Epithelial cell of esophagus (primary cell): ENCODE results near the gene MPL.
A peak's percentile ranks its signal among the peaks of the same experiment; 100 is the strongest.

Experiments
- DNase-seq: peaks from one replicate; pipeline ENCODE4 v3.0.0; 2010; ENCODE audit warnings: low read depth
- H3K4me3 ChIP-seq: 2 replicates; pipeline ENCODE4 v1.5.1; 2011; ENCODE audit warnings: mild to moderate bottlenecking, low read length, control low read depth
- TF ChIP-seq, protein P1 (sequence below): IDR thresholded peaks from 2 replicates; pipeline ENCODE4 v1.5.1; 2011; ENCODE audit warnings: low read depth, mild to moderate bottlenecking, low read length, control low read depth, inconsistent platforms; ENCODE audit not compliant: insufficient read depth; ENCODE audit errors: missing control alignments

The MPL gene

GRCh38 chr1:43322506-43322905, 15.1 kb upstream of the MPL start:
- TF ChIP-seq, protein P1, sequence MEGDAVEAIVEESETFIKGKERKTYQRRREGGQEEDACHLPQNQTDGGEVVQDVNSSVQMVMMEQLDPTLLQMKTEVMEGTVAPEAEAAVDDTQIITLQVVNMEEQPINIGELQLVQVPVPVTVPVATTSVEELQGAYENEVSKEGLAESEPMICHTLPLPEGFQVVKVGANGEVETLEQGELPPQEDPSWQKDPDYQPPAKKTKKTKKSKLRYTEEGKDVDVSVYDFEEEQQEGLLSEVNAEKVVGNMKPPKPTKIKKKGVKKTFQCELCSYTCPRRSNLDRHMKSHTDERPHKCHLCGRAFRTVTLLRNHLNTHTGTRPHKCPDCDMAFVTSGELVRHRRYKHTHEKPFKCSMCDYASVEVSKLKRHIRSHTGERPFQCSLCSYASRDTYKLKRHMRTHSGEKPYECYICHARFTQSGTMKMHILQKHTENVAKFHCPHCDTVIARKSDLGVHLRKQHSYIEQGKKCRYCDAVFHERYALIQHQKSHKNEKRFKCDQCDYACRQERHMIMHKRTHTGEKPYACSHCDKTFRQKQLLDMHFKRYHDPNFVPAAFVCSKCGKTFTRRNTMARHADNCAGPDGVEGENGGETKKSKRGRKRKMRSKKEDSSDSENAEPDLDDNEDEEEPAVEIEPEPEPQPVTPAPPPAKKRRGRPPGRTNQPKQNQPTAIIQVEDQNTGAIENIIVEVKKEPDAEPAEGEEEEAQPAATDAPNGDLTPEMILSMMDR, result no peak
- H3K4me3 ChIP-seq, result no peak overlapping the region
- DNase-seq, result no peak

- no peak for DNase-seq
- no peak overlapping the region for H3K4me3 ChIP-seq
- TF ChIP-seq, protein P1, result no peak
Observed at GRCh38 chr1:43324810-43325209, 12.8 kb upstream of the MPL start.

DNA sequence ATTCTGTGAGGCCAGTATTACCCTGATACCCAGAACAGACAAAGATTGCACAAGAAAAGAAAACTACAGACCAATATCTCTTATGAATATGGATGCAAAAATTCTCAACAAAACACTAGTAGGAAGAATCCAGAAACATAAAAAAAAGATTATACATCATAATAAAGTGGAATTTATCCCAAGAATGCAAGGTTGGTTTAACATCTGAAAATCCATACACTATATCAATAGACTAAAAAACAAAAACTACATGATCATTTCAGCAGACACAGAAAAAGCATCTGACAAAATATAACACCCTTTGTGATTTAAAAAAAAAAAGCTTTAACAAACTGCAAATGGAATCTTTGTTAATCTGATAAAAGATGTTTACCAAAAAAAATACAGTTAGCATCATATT, 12.2 kb upstream of the MPL start:
- TF ChIP-seq, protein P1, result no peak
- no peak overlapping the region for H3K4me3 ChIP-seq

DNA sequence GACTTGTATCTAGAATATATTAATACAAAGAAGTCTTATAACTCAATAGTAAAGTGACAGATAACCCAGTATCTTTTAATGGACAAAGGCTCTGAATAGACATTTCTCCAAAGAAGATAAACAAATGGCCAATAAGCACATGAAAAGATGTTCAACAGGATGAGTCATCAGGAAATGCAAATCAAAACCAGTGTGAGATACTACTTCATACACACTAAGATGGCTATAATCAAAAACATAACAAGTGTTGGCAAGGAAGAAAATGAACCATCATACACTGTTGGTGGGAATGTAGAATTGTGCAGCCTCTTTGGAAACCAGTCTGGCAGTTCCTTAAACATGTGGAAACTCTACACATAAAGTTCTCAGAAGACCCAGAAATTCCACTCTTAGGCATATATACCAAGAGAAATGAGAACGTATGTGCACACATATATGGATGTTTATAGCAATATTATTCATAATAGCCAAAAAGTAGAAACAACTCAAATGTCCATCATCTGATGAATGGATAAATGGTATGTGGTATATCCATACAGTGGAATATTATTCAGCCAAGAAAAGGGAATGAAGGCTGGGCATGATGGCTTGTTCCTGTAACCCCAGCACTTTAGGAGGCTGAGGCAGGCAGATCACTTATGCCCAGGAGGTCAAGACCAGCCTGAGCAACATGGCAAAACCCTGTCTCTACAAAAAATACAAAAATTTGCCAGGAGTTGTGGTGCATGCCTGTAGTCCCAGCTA, 9.9 kb upstream of the MPL start:
- no peak overlapping the region for H3K4me3 ChIP-seq
- peak; percentile 17 for DNase-seq
- TF ChIP-seq, protein P1, result no peak

More for the DNA sequence above, 12.2 kb upstream of the MPL start:
- no peak for DNase-seq

GRCh38 chr1:43329995-43330751, 7.4 kb upstream of the MPL start:
- TF ChIP-seq, protein P1, result no peak
- peak; percentile 62 for DNase-seq
- no peak overlapping the region for H3K4me3 ChIP-seq

- H3K4me3 ChIP-seq, result no peak overlapping the region
- TF ChIP-seq, protein P1, result no peak
- no peak for DNase-seq
Observed at GRCh38 chr1:43331688-43332087, 5.9 kb upstream of the MPL start.
